ENCODE results near the gene SYTL3. TPM values are rescaled to one million over a fixed set of nuclear protein-coding genes. Genes with fewer than 3 reads are reported as not detected.
A peak's percentile ranks its signal among the peaks of the same experiment; 100 is the strongest.
"Not testable (repeated sequence)": the region's sequence is repeated elsewhere in the genome, so short reads cannot be mapped to it uniquely, and the experiment has no call there.

The SYTL3 gene
- total RNA-seq, 1 experiment from 2014 or later, result 14.2 TPM

GRCh38 chr6:158605266-158605878 lies 44.5 kb upstream of the SYTL3 start:
- peaks cover 22% of the 10 kb centered on the region for H3K36me3 Mint-ChIP-seq (ENCODE audit: insufficient read depth, unreplicated experiment)
- TF ChIP-seq CTCF (IDR thresholded peaks at IDR 0.05; ENCODE audit: unreplicated experiment), result peak; percentile 36
- no peak overlapping the region for H3K27ac Mint-ChIP-seq (ENCODE audit: unreplicated experiment)
- no TSS peak for BruUV-seq (replicated peaks)
- CTCF ChIA-PET, result interaction anchor here (0.7 to 2.1 kb wide), 4 partner anchors 42 to 391 kb away, joined by 3 to 26 read pairs (median 6); no protein-coding TSS in a partner anchor
- intact Hi-C loops (cut with micrococcal nuclease; ENCODE audit: unreplicated experiment), result loop anchor here (2.0 kb wide), 1 partner anchor 391 kb away; no protein-coding TSS in a partner anchor
- H3K4me1 Mint-ChIP-seq (ENCODE audit: low read depth, unreplicated experiment), result peaks cover 11% of the 10 kb centered on the region
- peak; percentile 65 for DNase-seq
- no peaks in the 10 kb centered on the region for H3K9me3 Mint-ChIP-seq (ENCODE audit: low read depth, unreplicated experiment)
- H3K4me3 Mint-ChIP-seq (ENCODE audit: low read depth, unreplicated experiment), result no peak overlapping the region
- no peaks in the 10 kb centered on the region for H3K27me3 Mint-ChIP-seq (ENCODE audit: unreplicated experiment)

GRCh38 chr6:158606011-158606410 lies 43.8 kb upstream of the SYTL3 start:
- intact Hi-C loops (cut with micrococcal nuclease; ENCODE audit: unreplicated experiment); H3K27ac Mint-ChIP-seq (ENCODE audit: unreplicated experiment); H3K4me3 Mint-ChIP-seq (ENCODE audit: low read depth, unreplicated experiment); DNase-seq; H3K9me3 Mint-ChIP-seq (ENCODE audit: low read depth, unreplicated experiment); H3K27me3 Mint-ChIP-seq (ENCODE audit: unreplicated experiment); BruUV-seq (replicated peaks): not testable (repeated sequence)
- Mint-ChIP-seq H3K36me3 (ENCODE audit: insufficient read depth, unreplicated experiment) (peaks cover 22% of the 10 kb centered on the region), H3K4me1 (ENCODE audit: low read depth, unreplicated experiment) (peaks cover 11% of the 10 kb centered on the region)
- CTCF ChIA-PET, result interaction anchor here (2.1 kb wide), 1 partner anchor 392 kb away, joined by 26 read pairs; no protein-coding TSS in a partner anchor

GRCh38 chr6:158606935-158607334 lies 42.9 kb upstream of the SYTL3 start:
- intact Hi-C loops (cut with micrococcal nuclease; ENCODE audit: unreplicated experiment), result no loop called here
- no peak for TF ChIP-seq CTCF (IDR thresholded peaks at IDR 0.05; ENCODE audit: unreplicated experiment)
- CTCF ChIA-PET, result interaction anchor here (2.1 kb wide), 1 partner anchor 393 kb away, joined by 26 read pairs; no protein-coding TSS in a partner anchor
- Mint-ChIP-seq H3K27me3 (ENCODE audit: unreplicated experiment) (no peaks in the 10 kb centered on the region), H3K27ac (ENCODE audit: unreplicated experiment) (no peak overlapping the region), H3K36me3 (ENCODE audit: insufficient read depth, unreplicated experiment) (peaks cover 22% of the 10 kb centered on the region), H3K4me1 (ENCODE audit: low read depth, unreplicated experiment) (peaks cover 19% of the 10 kb centered on the region), H3K4me3 (ENCODE audit: low read depth, unreplicated experiment) (no peak overlapping the region), H3K9me3 (ENCODE audit: low read depth, unreplicated experiment) (no peaks in the 10 kb centered on the region)
- no TSS peak for BruUV-seq (replicated peaks)
- no peak for DNase-seq

DNA sequence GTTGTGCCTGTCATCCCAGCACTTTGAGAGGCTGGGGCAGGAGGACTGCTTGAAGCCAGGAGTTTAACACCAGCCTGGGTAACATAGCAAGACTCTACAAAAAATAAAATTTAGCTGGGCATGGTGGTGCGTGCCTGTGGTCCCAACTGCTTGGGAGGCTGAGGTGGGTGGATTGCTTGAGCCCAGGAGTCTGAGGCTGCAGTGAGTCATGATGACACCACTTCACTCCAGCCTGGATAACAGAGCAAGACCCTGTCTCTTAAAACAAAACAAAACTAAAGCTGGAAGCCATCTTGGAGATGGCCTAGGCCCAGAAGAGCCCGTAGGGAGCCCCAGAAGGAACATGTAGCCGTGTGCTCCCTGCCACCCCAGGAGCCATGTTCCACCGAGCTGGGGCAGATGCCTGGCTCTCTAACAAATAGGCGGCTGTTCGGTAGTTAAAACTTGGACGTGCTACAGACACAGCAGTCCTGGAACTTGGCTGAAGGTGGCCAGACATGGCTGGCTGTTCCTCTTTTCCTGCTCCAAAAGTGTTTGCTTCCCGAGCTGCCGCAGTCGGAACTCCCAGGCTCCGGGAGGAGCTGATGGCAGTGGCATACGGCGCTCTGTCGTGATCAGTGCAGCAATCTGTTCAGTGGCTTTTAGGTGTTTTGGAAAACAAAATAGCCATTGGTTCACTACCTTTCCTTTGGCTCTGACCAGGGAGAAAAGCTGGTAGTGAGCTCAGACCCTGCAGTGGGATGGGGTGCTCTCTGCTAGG lies 42.3 kb upstream of the SYTL3 start:
- no TSS peak for BruUV-seq (replicated peaks)
- DNase-seq, result no peak
- intact Hi-C loops (cut with micrococcal nuclease; ENCODE audit: unreplicated experiment), result no loop called here
- no peak for TF ChIP-seq CTCF (IDR thresholded peaks at IDR 0.05; ENCODE audit: unreplicated experiment)
- CTCF ChIA-PET, result no interaction called here
- Mint-ChIP-seq H3K27me3 (ENCODE audit: unreplicated experiment) (no peaks in the 10 kb centered on the region), H3K4me1 (ENCODE audit: low read depth, unreplicated experiment) (peaks cover 19% of the 10 kb centered on the region), H3K27ac (ENCODE audit: unreplicated experiment) (no peak overlapping the region), H3K36me3 (ENCODE audit: insufficient read depth, unreplicated experiment) (peaks cover 22% of the 10 kb centered on the region), H3K4me3 (ENCODE audit: low read depth, unreplicated experiment) (no peak overlapping the region), H3K9me3 (ENCODE audit: low read depth, unreplicated experiment) (no peaks in the 10 kb centered on the region)

All from Calu3 (cell line).